HFFc6 (cell line): ENCODE data around the gene KLC4. TPM values are rescaled to one million over a fixed set of nuclear protein-coding genes. Genes with fewer than 3 reads are reported as not detected.

Experiments
- DNase-seq: peaks from one replicate; pipeline ENCODE4 v3.0.0-alpha.2; 2018
- H3K27ac Mint-ChIP-seq: 2 replicates; pipeline ENCODE4 v1.8.0; 2020; ENCODE audit warnings: mild to moderate bottlenecking, mixed read lengths
- H3K27me3 Mint-ChIP-seq: 2 replicates; pipeline ENCODE4 v1.8.0; 2021; ENCODE audit warnings: mild to moderate bottlenecking, moderate library complexity, mixed read lengths; ENCODE audit not compliant: insufficient read depth
- H3K36me3 Mint-ChIP-seq: 2 replicates; pipeline ENCODE4 v1.8.0; 2021; ENCODE audit warnings: low read depth, mixed read lengths
- H3K4me1 Mint-ChIP-seq: 2 replicates; pipeline ENCODE4 v1.8.0; 2020; ENCODE audit warnings: low read depth, mixed read lengths
- H3K4me3 Mint-ChIP-seq: 2 replicates; pipeline ENCODE4 v1.8.0; 2020; ENCODE audit warnings: mild to moderate bottlenecking, moderate library complexity, mixed read lengths
- H3K9me3 Mint-ChIP-seq: 2 replicates; pipeline ENCODE4 v1.8.0; 2020; ENCODE audit warnings: mild to moderate bottlenecking, mixed read lengths
- total RNA-seq, 6 experiments: library from RNA; stranded (reverse); fragmentation: NEBNext Ultra II Directional; extraction: Animal tissue kit (Norgen Biotek cat#: 25700); gene quantifications; 2 replicates in 1 of 6; 3 replicates in 5 of 6; pipeline ENCODE4 v1.2.3, GENCODE V29; 2021
- TF ChIP-seq, protein P1 (sequence below): fragments of 200-600 bp; sonication (generic); IDR thresholded peaks from 2 replicates; pipeline ENCODE4 v1.5.0; 2021; ENCODE audit warnings: antibody characterized with exemption, mild to moderate bottlenecking

Gene KLC4
- total RNA-seq, 6 experiments from 2014 or later, result 10.7 to 12.6 (median 11.8) TPM

DNA sequence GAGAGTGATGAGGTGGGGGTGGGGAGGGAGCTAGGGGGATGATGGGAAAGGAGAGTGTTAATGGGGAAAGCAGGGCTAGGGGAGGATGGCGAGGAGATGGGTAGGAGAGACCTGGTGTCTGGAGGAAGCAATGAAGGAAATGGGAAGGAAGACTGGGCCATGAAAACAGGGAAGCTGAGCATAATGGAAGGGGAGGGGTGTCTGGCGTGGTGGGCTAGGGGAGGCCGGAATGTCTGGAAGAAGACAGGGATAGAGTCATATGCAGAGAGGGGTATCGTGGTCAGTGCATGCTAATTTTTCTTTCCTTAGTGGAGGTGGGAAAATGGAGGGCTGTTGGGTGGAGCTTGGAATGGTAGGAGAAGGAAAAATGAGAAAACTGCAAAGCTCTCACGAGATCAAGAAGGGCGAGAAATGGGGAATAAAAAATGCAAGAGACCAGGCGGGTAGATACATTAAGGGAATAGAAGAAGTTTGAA is 45.0 kb upstream of the KLC4 start:
- Mint-ChIP-seq H3K27me3 (no peaks in the 10 kb centered on the region; the same call in none of the 2 replicates), H3K36me3 (peaks cover 51% of the 10 kb centered on the region), H3K4me3 (peak overlapping the region; percentile 95), H3K9me3 (no peaks in the 10 kb centered on the region), H3K4me1 (peaks cover 53% of the 10 kb centered on the region), H3K27ac (peak overlapping the region; percentile 87)
- TF ChIP-seq, protein P1, sequence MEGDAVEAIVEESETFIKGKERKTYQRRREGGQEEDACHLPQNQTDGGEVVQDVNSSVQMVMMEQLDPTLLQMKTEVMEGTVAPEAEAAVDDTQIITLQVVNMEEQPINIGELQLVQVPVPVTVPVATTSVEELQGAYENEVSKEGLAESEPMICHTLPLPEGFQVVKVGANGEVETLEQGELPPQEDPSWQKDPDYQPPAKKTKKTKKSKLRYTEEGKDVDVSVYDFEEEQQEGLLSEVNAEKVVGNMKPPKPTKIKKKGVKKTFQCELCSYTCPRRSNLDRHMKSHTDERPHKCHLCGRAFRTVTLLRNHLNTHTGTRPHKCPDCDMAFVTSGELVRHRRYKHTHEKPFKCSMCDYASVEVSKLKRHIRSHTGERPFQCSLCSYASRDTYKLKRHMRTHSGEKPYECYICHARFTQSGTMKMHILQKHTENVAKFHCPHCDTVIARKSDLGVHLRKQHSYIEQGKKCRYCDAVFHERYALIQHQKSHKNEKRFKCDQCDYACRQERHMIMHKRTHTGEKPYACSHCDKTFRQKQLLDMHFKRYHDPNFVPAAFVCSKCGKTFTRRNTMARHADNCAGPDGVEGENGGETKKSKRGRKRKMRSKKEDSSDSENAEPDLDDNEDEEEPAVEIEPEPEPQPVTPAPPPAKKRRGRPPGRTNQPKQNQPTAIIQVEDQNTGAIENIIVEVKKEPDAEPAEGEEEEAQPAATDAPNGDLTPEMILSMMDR, result no peak
- peak; percentile 47 for DNase-seq

DNA sequence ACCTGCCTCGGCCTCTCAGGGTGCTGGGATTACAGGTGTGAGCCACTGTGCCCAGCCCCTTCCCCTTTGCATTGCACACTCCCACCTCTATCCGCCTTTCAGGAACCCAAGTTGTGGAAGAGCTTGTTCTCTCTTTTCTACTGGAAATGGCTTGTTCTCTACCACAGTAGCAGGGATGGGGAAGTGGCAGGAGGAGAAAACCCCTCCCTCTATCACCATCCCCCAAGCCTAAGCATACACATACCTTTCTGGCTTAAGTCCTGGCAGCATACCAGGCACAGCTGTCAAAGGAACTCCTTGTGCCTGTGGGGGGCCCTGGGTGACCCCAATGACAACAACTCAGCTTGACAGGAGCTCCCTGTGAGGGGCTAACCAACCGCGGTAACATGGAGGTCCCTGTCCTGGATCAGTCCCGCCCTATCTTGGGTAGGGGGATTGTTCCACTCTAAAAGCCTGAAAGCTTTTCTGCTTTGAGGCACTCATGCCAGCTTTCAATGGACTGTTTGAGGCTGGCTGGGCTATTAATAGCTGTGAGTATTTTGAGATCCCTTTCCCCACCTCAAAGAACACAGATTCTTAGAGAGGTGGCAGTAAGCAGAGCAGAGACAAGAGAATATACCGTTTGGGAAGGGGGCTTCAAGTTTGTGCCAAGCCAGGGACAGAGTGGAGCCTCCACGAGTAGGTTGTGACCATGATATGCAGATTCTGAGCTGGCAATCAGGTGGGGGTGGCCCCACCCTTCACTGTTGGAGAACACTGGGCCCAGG is 43.1 kb upstream of the KLC4 start:
- no peaks in the 10 kb centered on the region for H3K9me3 Mint-ChIP-seq
- TF ChIP-seq, protein P1, result no peak
- peaks cover 44% of the 10 kb centered on the region for H3K36me3 Mint-ChIP-seq
- peak overlapping the region; percentile 95 for H3K4me3 Mint-ChIP-seq
- peak overlapping the region; percentile 52; the same call in 1 of the 2 replicates for H3K27ac Mint-ChIP-seq
- no peaks in the 10 kb centered on the region; the same call in none of the 2 replicates for H3K27me3 Mint-ChIP-seq
- H3K4me1 Mint-ChIP-seq, result peaks cover 63% of the 10 kb centered on the region
- no peak for DNase-seq

DNA sequence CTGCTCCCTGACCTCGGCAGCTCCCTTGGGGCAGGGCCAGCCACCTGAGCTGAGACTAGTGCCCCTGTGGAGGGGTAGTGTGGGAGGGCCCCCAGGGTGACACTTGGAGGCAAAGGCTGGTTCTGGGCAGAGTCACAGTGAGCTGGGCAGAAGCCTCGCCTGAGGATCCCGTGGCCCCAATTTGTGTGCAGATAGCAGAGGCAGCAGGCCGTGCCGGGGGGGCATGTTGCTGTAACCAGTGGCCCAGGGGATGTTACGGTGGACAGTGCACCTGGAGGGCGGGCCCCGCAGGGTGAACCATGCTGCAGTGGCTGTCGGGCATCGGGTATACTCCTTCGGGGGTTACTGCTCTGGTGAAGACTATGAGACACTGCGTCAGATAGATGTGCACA is 42.5 kb upstream of the KLC4 start:
- no peak overlapping the region for H3K27ac Mint-ChIP-seq
- H3K27me3 Mint-ChIP-seq, result no peaks in the 10 kb centered on the region; the same call in none of the 2 replicates
- peaks cover 38% of the 10 kb centered on the region for H3K36me3 Mint-ChIP-seq
- H3K4me1 Mint-ChIP-seq, result peaks cover 57% of the 10 kb centered on the region
- H3K4me3 Mint-ChIP-seq, result no peak overlapping the region
- no peak for DNase-seq
- H3K9me3 Mint-ChIP-seq, result no peaks in the 10 kb centered on the region
- TF ChIP-seq, protein P1, result no peak

DNA sequence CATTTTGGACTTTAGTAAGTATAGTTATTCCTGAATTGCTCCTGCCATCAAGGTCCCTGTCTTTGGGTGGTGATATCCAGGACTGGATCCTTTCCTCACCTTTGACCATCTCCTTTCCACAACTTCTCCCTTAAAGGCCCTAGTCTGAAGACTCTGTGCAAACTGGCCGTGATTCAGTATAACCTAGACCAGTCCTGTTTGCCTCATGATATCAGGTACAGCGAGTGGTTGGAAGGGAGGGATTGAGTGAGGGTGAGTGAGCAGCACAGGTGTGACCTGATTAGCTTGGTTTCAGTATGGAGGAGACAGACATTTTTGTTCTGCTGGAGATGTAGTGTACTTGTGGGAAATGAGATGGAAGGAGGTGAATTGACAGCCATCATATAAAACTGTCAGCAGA is 40.3 kb upstream of the KLC4 start:
- Mint-ChIP-seq H3K36me3 (peaks cover 27% of the 10 kb centered on the region), H3K27me3 (no peaks in the 10 kb centered on the region; the same call in none of the 2 replicates), H3K9me3 (no peaks in the 10 kb centered on the region), H3K27ac (peak overlapping the region; percentile 57), H3K4me1 (peaks cover 45% of the 10 kb centered on the region), H3K4me3 (no peak overlapping the region)
- DNase-seq, result no peak
- TF ChIP-seq, protein P1, result no peak

DNA sequence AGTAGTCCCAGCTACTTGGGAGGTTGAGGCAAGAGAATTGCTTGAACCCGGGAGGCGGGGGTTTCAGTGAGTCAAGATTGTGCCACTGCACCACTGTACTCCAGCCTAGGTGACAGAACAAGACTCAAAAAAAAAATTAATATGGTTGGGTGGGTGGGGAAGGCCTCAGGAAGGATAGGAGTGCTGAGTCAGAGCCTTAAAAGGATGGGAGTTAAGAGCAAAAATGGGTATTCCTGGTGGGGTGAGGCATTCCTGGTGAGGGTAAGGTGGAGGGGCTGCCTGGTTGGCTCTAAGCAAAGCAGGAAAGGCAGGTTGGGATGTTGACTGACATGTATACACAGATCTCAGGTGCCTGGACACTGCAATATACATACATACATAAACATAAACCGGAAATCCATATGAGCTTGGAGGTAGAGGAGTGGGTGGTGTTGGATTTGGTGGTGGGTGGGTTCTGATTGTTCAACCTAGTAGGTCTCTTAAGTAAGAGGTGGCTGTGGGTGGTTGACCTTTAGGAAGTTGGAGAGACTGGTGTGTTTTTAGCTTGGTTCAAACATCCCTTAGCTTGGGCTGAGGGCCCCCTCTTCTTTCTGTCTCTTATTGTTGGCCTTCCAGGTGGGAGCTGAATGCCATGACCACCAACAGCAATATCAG is 39.3 kb upstream of the KLC4 start:
- H3K27me3 Mint-ChIP-seq, result no peaks in the 10 kb centered on the region; the same call in none of the 2 replicates
- H3K4me3 Mint-ChIP-seq, result no peak overlapping the region
- TF ChIP-seq, protein P1, result no peak
- H3K36me3 Mint-ChIP-seq, result peaks cover 29% of the 10 kb centered on the region
- no peaks in the 10 kb centered on the region for H3K9me3 Mint-ChIP-seq
- no peak for DNase-seq
- H3K27ac Mint-ChIP-seq, result peak overlapping the region; percentile 66
- H3K4me1 Mint-ChIP-seq, result peaks cover 43% of the 10 kb centered on the region
